Activated naive CD8-positive, alpha-beta T cell (primary cell): Measurements from ENCODE around the gene MYH15.
"Not testable (repeated sequence)": the region's sequence is repeated elsewhere in the genome, so short reads cannot be mapped to it uniquely, and the experiment has no call there.

Experiments used
- H3K27ac Mint-ChIP-seq: one replicate; pipeline ENCODE4 v1.8.0; 2021; ENCODE audit warnings: mixed read lengths
- H3K27me3 Mint-ChIP-seq: one replicate; pipeline ENCODE4 v1.8.0; 2021; ENCODE audit warnings: mixed read lengths
- H3K36me3 Mint-ChIP-seq: one replicate; pipeline ENCODE4 v1.8.0; 2021; ENCODE audit warnings: mixed read lengths
- H3K4me1 Mint-ChIP-seq: one replicate; pipeline ENCODE4 v1.8.0; 2021; ENCODE audit warnings: low read depth, mixed read lengths
- H3K4me3 Mint-ChIP-seq: one replicate; pipeline ENCODE4 v1.8.0; 2021; ENCODE audit warnings: mild to moderate bottlenecking, mixed read lengths
- H3K9me3 Mint-ChIP-seq: one replicate; pipeline ENCODE4 v1.8.0; 2021; ENCODE audit warnings: low read depth, mixed read lengths

Gene MYH15

DNA sequence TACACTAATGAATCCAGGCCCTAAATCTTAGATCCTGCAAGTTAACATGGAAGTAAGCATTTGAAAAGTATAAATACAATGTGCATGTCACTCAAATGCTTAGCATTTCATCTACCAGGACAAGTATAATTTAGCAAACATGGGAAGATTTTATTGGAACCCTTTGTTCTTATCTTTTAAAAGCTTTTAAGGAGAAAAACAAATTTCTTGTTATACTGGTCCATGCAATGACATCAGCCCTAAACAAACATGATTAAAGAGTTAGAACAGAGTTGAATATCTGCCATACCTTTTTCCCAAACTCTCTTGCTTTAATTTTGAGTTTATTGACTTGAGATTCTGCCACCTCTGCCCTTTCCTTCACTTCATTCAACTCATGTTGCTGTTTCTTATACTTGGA, 127.1 kb downstream of the MYH15 start:
- peaks cover 2% of the 10 kb centered on the region for H3K36me3 Mint-ChIP-seq
- no peaks in the 10 kb centered on the region for H3K27me3 Mint-ChIP-seq
- no peaks in the 10 kb centered on the region for H3K9me3 Mint-ChIP-seq
- peaks cover 16% of the 10 kb centered on the region for H3K4me1 Mint-ChIP-seq
- H3K27ac Mint-ChIP-seq: no peak overlapping the region
- H3K4me3 Mint-ChIP-seq: no peak overlapping the region

DNA sequence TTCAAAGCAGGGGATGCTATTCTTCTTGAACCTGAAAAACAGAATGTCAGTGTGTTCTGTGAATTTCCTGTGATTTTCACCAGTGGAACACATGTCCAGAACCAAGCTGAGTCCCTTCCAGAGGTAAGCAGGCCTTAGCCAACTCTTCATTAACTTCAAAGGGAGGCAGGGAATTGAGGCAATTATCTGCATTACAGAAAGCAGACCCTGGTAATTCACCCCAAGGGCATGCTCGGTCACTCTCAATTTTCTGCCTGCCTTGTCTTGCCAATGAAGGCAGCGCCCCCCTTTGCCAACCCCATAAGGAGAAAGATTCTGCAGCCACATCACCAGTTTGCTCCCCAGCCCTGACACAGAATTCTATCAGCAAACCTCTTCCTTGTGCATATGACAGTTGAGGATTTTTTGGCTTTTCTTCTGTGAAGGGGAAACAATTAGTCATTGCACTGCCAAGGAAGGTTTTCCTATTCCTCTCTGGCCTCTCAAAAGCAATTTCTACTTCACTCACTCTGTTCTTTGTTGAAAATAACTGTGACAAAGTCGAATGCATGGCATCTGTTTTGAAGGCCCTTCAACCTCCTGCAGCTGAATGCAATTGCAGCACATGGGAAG, 128.8 kb downstream of the MYH15 start:
- Mint-ChIP-seq H3K9me3 (no peaks in the 10 kb centered on the region), H3K27ac (no peak overlapping the region), H3K36me3 (peaks cover 2% of the 10 kb centered on the region), H3K27me3 (no peaks in the 10 kb centered on the region), H3K4me1 (peaks cover 2% of the 10 kb centered on the region), H3K4me3 (no peak overlapping the region)

DNA sequence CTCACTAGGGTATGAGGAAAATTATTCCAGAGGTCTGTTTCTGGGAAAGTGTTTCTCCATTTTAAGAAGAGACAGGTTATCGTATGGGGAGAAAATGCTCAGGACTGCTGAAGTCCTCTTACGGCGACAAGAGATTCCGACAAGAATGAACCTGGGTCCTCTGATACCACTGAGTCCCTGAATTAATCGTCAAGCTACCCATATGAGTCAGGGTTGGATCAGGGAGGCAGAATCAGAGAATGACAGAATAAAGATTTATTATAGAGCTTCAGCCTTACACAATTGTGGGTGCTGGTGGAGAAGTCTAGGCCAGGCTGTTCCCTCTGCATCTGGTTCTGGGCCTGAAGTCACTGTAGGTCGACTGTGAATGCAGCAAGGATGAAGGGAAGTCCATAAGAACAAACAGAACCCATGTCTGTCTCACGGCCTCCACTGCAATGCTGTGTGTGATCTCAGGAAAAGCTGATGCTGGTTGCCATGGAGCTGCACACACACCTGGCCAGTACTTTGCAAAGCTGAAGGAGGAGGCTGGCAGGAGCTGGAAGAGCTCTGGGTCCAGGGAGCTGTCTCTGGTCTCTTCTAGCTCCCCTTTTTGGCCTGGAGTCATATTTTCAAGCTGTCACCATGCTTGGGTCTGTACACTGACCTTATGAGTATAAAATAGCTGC, 130.1 kb downstream of the MYH15 start:
- Mint-ChIP-seq H3K27me3 (no peaks in the 10 kb centered on the region), H3K4me3 (no peak overlapping the region), H3K36me3 (peaks cover 2% of the 10 kb centered on the region), H3K27ac (no peak overlapping the region), H3K9me3 (no peaks in the 10 kb centered on the region), H3K4me1 (no peaks in the 10 kb centered on the region)

DNA sequence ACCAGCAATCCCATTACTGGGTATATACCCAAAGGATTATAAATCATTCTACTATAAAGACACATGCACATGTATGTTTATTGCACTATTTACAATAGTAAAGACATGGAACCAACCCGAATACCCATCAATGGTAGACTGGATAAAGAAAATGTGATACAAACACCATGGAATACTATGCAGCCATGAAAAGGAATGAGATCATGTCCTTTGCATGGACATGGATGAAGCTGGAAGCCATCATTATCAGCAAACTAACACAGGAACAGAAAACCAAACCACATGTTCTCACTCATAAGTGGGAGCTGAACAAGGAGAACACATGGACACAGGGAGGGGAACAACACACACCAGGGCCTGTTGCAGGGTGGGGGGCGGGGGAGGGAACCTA, 131.4 kb downstream of the MYH15 start:
- not testable (repeated sequence) for H3K27me3 Mint-ChIP-seq, H3K9me3 Mint-ChIP-seq

DNA sequence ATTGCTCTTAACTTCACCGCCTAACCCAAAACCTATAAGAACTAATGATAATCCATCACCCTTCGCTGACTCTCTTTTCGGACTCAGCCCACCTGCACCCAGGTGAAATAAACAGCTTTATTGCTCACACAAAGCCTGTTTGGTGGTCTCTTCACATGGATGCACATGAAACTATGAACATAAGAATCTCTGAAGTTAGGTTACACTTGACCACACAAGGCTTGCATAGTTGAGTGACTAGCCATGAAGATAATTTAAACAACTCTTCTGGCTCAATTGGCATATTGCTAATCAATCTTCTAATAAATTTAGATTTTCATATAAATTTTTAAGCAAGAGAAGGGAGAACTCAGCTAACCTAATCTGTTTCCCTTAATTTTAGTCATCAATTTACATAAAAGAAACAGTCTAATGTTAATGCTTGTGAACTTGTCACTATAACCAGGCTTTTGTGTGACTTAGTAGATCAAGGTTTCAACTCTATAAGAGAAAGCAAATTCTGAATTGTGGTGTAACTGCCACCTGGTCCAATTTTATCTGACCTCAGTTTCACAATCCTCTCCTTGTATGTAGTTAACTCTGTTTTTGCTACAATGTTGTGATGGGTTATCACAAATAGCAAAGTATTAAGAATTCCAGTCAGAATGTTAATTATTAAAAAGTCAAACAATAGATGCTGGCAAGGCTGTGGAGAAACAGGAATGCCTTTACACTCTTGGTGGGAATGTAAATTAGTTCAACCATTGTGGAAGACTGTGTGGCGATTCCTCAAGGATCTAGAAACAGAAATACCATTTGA, 132.0 kb downstream of the MYH15 start:
- Mint-ChIP-seq H3K4me3 (no peak overlapping the region), H3K36me3 (peaks cover 2% of the 10 kb centered on the region), H3K4me1 (no peaks in the 10 kb centered on the region), H3K27ac (no peak overlapping the region), H3K27me3 (no peaks in the 10 kb centered on the region), H3K9me3 (no peaks in the 10 kb centered on the region)

More for the DNA sequence above, 131.4 kb downstream of the MYH15 start:
- not testable (repeated sequence) for H3K27ac Mint-ChIP-seq, H3K4me1 Mint-ChIP-seq, H3K4me3 Mint-ChIP-seq, H3K36me3 Mint-ChIP-seq

DNA sequence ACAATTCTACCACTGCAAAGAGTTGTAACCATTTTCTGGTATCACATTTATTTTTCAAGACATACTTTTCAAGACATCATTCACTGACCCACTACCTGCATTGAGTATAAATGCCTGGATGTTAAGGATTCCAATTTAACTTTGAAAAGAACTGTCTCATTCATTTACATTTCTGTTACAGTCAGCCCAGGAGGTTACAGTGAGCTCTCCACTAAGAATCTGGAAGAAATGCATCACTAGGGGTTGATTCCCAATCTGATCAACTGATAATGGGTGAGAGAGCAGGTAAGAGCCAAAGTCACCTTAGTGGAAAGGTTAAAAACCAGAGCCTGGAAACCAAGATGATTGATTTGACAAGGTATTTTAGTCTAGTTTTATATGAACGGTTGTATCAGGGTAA, 133.0 kb downstream of the MYH15 start:
- Mint-ChIP-seq H3K27me3 (no peaks in the 10 kb centered on the region), H3K4me1 (no peaks in the 10 kb centered on the region), H3K9me3 (no peaks in the 10 kb centered on the region)

DNA sequence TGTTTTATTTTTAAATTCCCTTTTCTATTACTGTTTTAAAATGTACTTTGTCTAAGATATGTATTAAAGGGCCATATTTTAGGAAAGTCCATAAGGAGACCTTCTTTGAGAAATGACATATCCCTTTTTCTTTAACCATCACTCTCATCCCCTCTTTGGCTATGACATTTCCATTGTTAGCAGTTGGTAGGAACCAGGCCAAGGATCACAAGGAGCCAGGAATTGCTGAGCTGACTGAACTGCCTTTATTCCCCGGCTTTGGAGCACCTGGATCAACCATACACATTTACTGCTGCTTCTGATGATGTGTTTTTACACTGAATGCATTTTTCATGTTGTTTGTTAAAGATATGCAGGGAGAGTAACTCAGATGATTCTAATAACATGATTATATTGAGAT, 134.4 kb downstream of the MYH15 start:
- H3K4me3 Mint-ChIP-seq: no peak overlapping the region
- no peaks in the 10 kb centered on the region for H3K27me3 Mint-ChIP-seq
- peaks cover 2% of the 10 kb centered on the region for H3K36me3 Mint-ChIP-seq
- H3K4me1 Mint-ChIP-seq: no peaks in the 10 kb centered on the region
- no peak overlapping the region for H3K27ac Mint-ChIP-seq
- H3K9me3 Mint-ChIP-seq: no peaks in the 10 kb centered on the region

More for the DNA sequence above, 133.0 kb downstream of the MYH15 start:
- Mint-ChIP-seq H3K4me3 (no peak overlapping the region), H3K36me3 (peaks cover 2% of the 10 kb centered on the region), H3K27ac (no peak overlapping the region)

DNA sequence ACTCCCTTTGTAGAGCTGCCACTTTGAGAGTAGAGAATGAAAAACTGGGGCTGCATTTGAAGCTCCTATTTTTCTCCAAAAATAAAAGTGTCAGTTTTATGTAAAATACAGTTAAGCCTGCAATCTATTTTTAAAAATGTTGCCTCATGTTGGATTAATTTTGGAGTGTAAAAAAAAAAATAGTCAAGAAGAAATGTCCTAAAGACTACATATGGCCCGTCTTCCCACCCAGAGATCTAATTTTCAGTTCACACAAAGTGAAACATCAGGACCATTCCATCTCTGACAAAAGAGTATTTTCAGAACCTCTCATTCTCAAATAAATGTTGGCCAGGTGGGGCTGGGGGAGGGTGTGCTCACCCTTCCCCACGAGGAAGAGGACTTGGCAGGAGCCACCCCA, 151.4 kb downstream of the MYH15 start:
- Mint-ChIP-seq H3K36me3 (peaks cover 3% of the 10 kb centered on the region), H3K4me1 (no peaks in the 10 kb centered on the region), H3K27ac (no peak overlapping the region), H3K27me3 (no peaks in the 10 kb centered on the region), H3K9me3 (peaks cover 3% of the 10 kb centered on the region), H3K4me3 (no peak overlapping the region)

DNA sequence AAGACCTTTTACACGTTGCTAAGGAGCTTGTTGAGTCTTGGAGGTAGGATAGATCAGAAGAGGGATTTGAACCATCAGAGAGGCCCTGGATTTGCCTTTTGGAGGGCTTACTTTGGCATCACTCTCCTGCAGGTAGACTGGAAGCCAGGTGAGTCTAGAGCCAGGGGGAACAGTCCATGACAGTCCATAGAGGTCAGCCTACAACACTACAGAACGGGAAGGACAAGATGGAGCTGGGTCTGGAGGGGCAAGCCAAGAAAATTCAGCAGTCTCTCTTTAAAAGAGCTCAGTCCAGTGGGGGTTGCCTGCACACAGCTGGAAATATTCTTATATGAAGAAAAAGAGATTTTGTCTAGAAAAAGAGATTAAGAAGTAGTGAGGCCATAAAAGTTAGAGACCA, 153.4 kb downstream of the MYH15 start:
- peaks cover 3% of the 10 kb centered on the region for H3K36me3 Mint-ChIP-seq
- no peak overlapping the region for H3K27ac Mint-ChIP-seq
- no peak overlapping the region for H3K4me3 Mint-ChIP-seq
- H3K9me3 Mint-ChIP-seq: peaks cover 3% of the 10 kb centered on the region
- H3K27me3 Mint-ChIP-seq: no peaks in the 10 kb centered on the region
- H3K4me1 Mint-ChIP-seq: no peaks in the 10 kb centered on the region

DNA sequence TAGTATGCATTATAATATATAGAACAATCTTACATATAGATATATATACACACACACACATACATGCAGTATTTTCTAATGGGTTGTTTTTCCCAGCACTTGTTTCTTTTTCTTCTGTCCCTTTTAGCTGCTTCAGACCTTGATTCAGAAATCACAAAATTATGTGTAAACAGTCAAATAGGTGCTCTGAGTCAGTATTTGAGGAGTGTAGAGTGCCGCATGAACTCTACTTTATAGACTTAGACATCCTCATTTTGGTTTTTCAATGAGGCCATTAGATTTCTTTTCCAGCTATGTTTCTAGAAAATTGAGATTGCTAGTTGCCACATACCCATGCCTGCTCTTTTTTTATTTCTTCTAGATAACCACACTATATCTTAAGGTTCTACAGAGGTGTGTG, 155.8 kb downstream of the MYH15 start:
- H3K27ac Mint-ChIP-seq: no peak overlapping the region
- peaks cover 3% of the 10 kb centered on the region for H3K9me3 Mint-ChIP-seq
- H3K4me3 Mint-ChIP-seq: no peak overlapping the region
- peaks cover 3% of the 10 kb centered on the region for H3K36me3 Mint-ChIP-seq
- no peaks in the 10 kb centered on the region for H3K4me1 Mint-ChIP-seq
- no peaks in the 10 kb centered on the region for H3K27me3 Mint-ChIP-seq

DNA sequence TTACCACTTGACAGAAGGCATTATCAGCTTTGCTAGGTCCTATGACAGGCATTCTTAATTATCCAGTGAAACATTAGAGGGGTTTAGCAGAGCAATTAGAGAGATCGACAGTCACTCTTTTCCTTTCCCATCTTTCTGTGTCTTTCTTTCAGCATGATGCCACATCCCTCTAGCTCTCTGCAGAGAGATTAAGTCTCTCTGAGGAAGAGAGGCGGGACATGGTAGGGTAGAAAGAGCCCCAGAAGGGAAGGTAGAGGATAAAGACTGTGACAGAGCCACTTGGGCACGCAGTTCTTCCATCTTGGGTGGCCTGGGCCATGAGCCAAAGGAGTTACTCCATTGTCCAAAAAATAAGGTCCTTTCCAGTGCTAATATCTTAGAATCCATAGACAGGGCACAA, 158.2 kb downstream of the MYH15 start:
- Mint-ChIP-seq H3K9me3 (peaks cover 3% of the 10 kb centered on the region), H3K4me1 (no peaks in the 10 kb centered on the region), H3K27me3 (peaks cover 5% of the 10 kb centered on the region), H3K4me3 (no peak overlapping the region), H3K36me3 (peaks cover 9% of the 10 kb centered on the region), H3K27ac (no peak overlapping the region)

DNA sequence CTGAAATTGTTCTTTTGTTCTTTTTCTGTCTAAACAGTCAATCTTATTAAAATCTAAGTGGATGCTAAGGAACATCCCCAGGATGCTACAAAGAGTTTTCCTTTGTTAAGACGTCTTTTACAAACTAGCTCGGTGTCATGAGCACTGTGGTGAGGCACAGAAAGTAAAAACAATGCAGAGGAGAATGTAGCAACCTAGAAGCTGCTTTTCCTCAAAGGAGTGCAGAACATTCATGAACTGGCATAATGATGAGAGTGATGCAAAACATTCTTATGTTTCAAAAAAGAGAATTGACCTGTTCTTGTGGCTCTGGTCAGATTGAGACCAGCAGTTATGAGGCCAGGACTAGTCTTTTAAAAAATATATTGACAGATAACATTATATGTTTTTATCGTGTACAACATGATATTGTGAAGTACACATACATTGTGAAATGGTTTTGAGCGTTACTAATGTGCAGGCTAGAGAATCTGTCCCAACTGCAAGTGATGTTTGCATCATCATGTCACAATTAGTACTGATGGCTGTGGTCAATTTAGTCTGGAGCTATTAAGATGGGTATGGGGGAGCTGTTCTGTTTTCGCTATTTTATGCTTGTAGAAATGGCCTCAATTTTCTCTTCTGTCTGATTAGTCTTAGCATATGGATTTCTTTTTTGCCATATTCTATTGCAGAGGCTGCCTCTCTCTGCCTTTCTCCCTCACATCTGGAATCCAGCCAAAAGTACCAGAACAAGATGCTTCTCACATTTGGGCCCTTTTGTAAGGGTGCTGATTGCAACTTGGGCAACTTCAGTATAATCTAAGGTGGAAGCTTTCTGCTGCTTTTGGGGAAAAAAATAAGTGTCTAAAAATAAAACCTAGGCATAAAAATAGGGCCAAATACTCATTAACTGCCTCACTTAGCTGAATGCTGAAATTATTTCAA, 163.8 kb downstream of the MYH15 start:
- peaks cover 4% of the 10 kb centered on the region for H3K4me1 Mint-ChIP-seq
- peaks cover 5% of the 10 kb centered on the region for H3K36me3 Mint-ChIP-seq
- no peaks in the 10 kb centered on the region for H3K9me3 Mint-ChIP-seq
- H3K27me3 Mint-ChIP-seq: peaks cover 5% of the 10 kb centered on the region
- no peak overlapping the region for H3K4me3 Mint-ChIP-seq
- H3K27ac Mint-ChIP-seq: no peak overlapping the region

DNA sequence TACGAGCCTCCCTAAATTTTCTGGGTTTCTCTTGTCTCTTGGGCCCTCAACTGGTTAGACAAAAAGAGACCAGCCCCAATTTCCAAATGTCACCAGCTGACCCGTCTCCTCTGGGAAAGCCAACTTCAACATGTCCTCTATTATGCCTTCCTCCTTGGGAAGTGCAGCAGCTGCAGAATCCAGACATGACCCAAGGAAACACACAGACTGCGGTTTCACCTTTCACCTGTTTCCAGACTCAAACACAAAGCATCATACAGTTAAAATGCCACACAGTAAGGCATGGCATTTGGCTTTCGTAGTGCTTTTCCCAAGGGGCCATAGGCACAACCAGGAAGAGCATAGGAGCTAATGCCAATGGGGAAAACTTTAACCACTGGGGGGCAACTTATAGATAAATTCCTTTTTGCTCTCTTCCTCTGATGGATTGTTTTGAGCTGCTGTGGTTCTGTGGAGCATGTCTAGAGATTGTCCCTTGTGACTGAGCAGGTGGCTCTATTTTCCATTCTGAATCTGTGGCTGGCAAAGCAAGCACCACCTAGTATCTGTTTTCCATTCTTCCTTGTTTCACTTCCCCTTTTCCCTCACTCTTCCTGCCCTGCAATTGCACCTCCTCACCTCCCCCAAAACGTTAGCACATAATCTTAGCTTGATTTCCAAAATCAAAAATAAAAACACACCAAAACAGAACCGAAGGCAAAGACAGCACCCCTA, 164.7 kb downstream of the MYH15 start:
- H3K9me3 Mint-ChIP-seq: no peaks in the 10 kb centered on the region
- peaks cover 5% of the 10 kb centered on the region for H3K27me3 Mint-ChIP-seq
- H3K27ac Mint-ChIP-seq: no peak overlapping the region
- no peak overlapping the region for H3K4me3 Mint-ChIP-seq
- peaks cover 4% of the 10 kb centered on the region for H3K4me1 Mint-ChIP-seq
- peaks cover 5% of the 10 kb centered on the region for H3K36me3 Mint-ChIP-seq

DNA sequence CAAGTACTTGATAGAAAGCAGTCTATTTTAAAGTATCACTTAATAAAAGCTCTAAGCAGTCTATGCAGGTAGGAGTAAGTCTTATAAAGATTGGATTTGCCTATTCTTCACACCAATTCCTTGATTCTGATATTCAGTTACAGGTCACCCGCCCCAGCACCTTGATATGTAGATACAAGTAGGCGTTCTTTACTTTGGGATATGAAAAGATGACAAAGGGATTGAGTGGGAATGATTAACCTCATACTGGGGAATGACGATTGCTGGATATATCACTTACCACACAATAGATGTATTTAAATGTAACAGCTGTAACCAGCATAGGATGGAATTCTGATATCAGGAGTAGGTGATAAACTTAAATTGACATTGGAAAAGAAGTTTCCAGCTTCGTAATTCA, 166.9 kb downstream of the MYH15 start:
- H3K9me3 Mint-ChIP-seq: no peaks in the 10 kb centered on the region
- H3K27me3 Mint-ChIP-seq: peaks cover 3% of the 10 kb centered on the region
- peaks cover 4% of the 10 kb centered on the region for H3K4me1 Mint-ChIP-seq
- H3K4me3 Mint-ChIP-seq: no peak overlapping the region
- H3K36me3 Mint-ChIP-seq: peaks cover 5% of the 10 kb centered on the region
- H3K27ac Mint-ChIP-seq: no peak overlapping the region
